Measurements from ENCODE around the gene LEP.

GRCh38 chr7:128221929-128222403 is 19.1 kb upstream of the LEP start:
- TF ChIP-seq CTCF (IDR thresholded peaks at IDR 0.05) (no peak), ZFX (IDR thresholded peaks at IDR 0.05; ENCODE audit: borderline replicate concordance) (no peak)
